ENCODE data around the gene TRIM40.
"Not testable (repeated sequence)": the region's sequence is repeated elsewhere in the genome, so short reads cannot be mapped to it uniquely, and the experiment has no call there.

The TRIM40 gene

DNA sequence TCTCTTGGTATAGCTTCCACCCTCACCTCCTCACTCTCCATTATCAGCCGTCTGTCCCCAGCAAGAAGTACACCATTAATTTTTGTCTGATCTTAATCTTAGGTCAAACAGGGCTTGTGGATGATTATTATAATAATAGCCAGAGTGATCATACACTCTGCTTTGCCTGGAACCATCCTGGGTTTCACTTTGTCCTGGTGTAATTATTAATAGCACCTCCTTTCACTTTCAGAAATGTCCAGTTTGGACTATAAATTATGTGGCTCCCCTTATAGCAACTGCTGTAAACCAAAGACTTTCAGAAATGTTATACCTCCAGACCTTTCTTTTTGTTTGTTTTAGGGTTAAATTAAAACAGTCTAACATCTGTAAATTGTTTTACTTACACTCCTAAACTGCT is 22.1 kb upstream of the TRIM40 start:
- DNase-seq (ENCODE audit: low read depth): no peak

DNA sequence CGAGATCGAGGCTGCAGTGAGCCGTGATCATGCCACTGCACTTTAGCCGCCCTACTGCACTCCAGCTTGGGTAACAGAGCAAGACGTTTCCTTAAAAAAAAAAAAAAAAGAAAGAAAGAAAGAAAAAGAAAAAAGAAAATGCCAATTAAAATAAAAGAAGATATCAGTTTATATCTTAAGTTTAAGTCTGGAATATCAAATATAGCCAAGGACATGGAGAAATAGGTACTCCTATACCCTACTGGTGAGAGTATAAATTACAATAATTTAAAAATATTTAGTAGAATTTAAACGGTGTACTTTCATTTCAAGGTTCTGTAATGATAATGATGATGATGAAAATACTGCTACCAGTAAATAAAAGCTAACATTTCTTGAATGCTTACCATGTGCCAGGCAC is 19.2 kb upstream of the TRIM40 start:
- DNase-seq (ENCODE audit: low read depth): no peak

DNA sequence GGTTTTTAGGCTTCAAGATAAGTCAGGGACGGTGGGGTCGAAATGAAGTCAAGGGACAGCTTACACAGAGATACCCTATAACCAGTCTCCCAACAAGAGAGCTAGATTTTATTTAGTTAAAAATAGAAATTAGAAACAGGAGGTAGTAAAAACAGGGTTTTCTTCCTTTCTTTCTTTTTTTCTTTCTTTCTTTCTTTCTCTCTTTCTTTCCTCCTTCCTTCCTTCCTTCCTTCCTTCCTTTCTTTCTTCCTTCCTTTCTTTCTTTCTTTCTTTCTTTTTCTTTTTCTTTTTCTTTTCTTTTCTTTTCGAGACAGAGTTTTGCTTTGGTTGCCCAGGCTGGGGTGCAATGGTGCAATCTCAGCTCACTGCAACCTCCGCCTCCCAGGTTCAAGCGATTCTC is 17.2 kb upstream of the TRIM40 start:
- DNase-seq (ENCODE audit: low read depth): not testable (repeated sequence)

DNA sequence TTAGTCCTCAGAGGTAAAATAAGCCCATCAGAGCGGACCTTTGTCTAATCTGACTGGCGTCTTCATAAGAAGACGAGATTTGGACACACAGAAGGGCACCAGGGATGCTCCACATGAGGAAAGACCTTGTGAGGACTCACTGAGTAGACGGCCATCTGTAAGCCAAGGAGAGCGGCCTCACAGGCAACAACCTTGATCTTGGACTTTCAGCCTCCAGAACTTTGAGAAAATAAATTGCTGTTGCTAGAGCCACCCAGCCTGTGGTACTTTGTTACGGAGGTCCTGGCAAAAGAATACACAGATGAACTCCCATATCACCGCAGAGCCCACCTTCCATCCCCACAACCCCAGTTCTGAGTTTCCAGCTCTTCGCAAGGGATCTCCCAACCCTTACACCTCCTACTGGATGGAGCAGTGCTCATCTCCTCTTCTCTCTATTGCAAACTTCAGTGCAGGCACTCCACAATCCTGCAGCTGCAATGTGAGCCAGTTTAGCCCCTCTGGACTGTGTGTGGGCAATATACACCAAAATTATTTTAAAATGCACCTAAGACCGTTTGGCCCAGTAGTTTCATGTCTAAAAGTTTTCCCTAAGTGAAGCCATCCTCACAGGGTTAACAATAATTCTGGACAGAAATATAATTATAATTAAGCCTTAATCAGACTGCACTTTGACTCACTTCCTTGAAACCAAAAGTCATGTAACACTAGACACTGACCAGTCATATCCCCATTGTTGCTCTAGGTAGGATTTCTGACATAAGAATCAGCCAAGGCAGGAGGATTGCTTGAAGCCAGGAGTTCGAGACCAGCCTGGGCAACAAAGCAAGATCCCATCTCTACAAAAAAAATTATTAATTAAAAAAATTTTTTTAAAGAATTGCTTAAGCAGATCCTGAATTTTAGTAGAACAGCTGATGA is 14.2 kb upstream of the TRIM40 start:
- DNase-seq (ENCODE audit: low read depth): no peak

DNA sequence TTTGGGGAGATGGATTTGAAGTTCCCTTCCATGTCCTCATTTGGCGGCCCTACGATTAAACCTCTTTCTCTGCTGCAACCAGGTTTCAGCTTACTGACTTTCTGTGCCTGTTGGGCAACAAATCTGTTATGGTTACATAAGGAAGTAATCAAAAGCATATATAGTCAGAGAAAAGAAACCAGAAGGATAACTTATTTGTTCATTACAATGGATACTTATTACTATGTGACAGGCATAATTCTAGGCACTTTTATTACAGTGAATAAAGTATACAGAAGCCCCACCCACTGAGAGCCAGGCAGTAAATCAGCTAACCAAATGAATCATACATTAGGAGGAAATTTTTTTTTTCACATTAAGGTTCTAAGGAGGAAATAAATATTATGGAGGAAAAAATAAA is 13.4 kb upstream of the TRIM40 start:
- DNase-seq (ENCODE audit: low read depth): peak; percentile 20

DNA sequence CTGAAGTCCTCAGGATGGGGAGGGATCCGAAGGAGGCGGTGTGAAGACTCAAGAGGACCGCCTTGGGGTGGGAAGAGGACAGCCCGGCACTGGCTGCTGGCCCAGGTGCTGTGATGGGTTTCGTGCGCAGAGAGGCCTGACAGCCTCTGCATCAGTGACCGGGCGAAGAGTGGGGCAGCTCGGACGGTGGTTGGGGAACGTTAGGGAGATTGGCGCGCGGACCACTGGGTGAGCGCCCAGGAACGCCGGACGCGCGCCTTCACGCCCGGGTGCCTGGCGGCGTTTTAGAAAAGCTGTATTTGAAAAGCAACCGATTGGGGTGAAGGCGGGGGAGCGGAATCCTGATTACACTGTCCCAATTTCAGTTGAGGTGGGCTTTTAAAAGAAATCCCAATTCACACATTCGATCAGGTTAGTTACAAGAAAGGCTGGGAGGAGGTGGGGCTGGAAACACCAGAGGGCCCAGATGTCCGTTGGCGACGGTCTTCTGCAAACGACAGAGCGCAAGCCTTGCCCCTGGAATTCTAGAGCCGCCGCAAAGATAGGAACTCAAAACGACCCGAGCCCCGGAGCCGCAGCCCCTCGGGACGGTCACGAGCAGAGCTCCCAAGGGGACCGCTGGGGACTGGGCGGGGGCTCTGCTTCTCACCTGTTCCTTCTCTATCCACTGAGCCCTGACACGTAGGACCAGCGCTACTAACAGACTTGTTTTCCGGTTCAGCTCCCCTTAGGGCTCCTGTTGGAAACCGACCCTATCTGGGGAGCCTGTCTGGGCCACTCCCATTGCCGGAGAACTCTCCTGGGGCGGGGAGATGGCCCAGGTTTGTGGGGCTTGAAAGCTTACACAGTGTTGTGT is 8.5 kb upstream of the TRIM40 start:
- no peak for DNase-seq (ENCODE audit: low read depth)

DNA sequence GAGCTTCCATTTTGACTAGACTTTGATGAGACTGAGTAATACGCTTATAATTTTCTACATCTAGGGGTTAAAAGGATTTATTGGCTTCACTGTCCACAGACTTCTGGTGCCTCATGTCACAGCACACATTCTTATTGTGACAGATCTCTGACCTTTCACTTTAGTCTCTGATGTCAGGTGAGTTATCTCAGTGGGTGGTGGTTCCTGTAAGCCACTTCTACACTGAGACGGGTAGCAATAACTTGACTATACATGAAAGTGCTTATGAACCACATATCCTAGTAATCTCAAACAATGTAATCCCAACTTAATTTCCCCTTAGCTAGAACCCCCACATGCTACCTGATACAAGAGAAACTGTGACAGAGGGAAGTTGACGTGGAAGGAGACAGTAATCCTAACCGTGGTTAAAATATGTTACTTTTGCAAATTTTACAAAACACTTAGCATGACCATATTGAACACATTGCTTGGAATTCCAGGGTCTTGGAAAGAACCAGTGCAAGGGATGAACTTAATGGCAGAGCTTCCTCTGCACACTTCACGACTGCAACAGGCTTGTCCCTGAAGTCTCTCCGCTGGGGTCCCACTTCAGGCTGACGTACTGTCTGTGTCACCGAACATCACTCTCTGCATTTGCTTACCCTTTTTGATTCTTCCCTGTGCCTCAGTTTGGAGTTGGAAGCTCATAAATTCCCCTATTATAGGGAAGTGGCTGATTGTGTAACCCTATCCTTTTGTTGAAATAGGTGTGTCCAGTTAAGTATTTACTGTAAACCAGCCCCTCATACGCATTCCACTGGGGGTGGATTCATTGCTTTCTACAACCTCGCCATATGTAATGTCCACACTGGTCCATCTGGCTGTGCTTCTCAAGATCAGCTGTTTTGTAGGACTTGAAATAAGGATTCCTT is 6.4 kb upstream of the TRIM40 start:
- no peak for DNase-seq (ENCODE audit: low read depth)

DNA sequence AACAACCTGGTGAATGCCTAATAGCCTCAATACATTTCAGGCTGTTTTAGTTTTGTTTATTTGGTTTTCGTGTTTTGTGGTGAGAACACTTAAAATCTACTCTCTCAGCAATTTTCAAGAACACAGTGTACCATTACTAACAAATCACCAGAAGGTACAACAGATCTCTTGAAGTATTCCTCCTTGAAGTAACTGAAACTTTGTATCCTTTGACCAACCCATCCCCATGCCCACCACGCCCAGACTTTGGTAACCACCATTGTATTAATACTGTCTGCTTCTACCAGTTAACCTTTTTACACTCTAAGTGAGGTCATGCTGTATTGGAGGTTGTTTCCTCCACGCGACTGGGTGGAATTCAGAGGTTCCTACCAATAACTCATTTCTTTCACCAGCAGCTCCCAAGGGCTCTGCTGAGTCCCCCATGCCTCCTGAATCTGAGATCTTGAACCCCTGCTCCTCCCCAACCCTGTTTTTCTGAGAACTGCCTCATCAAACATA is 5.7 kb upstream of the TRIM40 start:
- DNase-seq (ENCODE audit: low read depth): no peak

DNA sequence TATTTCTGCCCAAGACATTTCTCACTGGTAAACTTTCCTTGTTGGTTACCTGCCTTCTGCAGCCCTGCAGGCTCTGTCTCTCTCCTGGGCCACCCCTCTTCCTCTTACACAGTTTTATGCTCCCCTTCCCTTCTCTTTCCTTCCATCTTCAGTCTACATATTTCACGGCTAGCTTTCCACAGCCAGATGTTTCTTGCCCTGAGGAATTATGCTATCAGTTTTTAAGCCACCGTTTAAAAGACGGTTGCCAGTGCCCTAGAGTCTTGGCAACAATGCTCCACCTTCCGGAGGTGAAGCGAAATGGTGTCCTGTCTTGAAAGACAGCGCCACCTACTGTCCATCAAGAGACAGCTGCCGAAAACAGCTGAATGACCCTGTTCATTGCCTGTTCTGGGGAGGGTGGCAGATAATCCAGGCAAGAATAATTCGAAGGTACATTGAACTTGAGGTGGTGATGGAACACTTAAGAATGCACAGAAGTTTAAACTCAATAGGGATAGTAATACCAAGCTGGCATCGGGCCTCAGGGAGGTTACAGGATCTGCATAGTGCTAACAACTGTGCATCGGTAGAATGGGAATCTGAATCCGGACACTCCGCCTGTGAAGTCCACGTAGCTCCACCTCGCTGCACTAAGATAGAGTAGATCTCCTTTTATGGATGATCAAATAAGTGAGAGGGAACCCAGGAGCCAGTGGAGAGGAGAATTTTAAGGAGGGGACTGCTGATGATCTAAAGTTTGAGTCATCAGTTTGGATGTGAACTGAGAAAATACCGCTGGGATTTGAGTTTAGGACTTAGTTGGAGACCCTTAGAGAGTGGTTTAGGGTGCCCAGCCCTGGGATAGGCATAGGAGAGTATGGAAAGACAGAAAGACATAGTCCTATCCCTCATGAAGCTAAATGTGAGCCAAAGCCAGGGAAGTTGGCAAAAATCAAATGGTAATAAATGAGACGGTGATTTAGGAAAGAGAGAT is 4.8 kb upstream of the TRIM40 start:
- no peak for DNase-seq (ENCODE audit: low read depth)

DNA sequence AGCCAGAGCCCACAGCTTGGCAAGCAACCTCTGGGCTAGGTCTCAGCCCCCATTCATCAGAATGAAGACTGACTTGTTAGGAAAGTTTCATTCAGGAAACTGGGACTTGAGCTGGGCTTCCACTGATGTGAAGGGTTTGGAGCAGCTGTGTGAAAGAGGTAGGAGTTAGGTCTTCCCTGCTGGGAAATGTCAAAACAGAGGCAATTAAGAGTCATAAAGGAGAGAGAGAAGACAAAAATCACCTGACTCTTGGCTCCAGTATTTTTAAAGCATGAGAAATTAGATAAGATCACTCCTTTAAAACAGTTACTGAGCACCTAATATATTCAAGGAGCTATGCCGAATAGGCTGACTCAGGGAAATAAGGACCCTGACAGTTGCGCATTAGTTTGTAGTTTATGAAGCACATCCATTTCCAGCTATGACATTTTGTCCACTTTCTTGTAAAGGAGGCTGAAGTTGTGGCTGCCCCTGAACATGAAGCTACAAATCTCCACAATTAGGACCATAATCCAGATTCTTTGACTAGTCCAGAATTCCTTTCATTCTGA is 3.9 kb upstream of the TRIM40 start:
- DNase-seq (ENCODE audit: low read depth): no peak

DNA sequence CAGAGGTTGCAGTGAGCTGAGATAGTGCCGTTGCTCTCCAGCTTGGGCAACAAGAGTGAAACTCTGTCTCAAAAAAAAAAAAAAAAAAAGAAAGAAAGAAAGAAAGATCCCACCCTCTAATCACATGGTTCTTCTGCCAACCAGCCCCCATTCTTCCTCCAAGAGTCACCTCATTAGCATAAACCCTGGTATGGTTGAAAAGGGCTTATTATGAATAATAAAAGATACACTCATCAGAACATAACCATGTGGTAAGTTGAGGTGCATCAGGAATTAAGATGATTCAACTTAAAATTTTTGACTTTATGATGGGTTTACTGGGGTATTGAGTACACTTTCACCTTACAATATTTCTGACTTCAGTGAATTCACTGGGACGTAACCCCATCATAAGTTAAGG is 793 bp upstream of the TRIM40 start:
- no peak for DNase-seq (ENCODE audit: low read depth)

DNA sequence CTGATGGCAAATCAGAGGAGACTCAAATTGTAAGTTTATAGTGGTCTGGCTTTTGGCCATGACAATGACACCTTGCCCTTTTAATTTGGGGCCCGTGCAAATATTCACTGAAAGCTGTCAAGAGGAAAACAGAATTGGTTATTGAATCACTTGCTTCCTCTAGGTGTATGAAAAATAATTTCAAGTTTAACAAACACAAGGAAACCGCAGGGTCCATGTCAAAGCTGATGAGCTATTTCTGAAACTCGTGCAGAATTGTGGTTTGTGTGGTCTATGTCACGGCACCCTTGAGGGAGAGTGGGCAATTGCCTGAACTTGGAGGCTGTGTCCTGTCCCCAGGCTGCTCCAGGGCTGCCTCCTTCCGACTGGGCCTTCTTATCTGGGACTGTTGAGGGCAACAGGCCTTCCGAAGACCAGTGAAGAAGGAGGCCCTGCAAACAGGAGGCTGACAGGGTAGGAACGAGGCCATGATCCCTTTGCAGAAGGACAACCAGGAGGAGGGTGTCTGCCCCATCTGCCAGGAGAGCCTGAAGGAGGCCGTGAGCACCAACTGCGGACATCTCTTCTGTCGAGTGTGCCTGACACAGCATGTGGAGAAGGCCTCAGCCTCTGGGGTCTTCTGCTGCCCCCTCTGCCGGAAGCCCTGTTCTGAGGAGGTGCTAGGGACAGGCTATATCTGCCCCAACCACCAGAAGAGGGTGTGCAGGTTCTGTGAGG is 788 bp downstream of the TRIM40 start:
- DNase-seq (ENCODE audit: low read depth): no peak

DNA sequence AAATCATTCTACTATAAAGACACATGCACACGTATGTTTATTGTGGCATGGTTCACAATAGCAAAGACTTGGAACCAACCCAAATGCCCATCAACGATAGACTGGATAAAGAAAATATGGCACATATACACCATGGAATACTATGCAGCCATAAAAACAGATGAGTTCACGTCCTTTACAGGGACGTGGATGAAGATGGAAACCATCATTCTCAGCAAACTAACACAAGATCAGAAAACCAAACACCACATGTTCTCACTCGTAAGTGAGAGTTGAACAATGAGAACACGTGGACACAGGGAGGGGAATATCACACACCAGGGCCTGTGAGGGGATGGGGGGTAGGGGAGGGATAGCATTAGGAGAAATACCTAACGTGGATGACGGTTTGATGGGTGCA is 4.3 kb downstream of the TRIM40 start:
- not testable (repeated sequence) for DNase-seq (ENCODE audit: low read depth)

DNA sequence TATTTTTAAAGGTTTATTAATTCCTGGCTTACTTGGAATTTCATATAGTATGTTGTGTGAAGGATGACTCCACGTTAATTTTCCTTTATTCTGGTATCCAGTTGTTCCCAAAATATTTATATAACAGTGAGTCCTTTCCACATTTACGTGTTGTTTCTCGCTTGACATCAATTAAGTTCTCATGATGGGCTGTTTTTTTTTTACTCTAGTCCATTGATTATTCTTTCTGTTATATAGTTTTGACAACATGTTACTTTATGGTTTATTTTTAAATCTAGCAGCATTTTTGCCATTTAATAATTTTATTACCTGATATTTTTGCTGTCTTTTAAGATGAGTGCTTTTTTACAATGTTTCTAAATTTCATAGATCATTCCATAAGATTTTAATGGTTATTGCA is 6.7 kb downstream of the TRIM40 start:
- DNase-seq (ENCODE audit: low read depth): no peak

DNA sequence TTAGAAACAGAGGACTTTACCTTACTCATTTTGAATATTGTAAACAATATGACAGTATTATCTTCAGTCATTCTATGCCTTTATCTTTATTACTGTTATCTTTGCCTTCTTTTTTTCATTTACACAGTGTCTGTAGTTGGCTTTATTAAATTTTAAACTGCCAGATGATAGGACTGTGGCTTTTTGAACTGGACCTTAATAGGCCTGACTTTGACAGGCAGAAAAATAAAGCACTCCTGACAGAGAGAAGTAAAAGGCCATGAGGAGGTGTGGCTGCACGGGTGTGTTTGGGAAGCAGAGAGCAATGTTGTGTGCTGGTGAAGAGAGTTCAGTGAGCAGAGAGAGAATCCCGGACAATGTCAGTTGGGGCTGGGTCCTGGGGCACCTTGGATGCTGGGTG is 7.8 kb downstream of the TRIM40 start:
- no peak for DNase-seq (ENCODE audit: low read depth)

DNA sequence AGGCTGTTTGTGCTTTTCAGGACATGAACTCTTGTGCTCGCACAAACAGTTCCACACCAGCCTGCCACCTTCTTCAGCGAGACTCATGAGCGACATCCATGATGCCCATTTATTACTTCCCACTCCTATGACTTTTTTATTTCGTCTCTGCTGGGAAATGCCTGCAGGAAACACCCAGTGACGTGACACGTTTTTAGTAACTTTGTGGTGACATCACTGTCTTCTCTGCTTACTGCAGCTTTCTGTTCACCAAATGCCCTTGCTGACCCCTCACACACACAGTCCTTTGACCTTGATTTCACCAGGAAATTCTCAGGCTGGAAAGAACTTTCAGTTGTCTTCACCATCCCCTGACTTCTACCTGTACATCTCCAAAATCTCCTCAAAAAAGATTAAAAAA is 8.9 kb downstream of the TRIM40 start:
- DNase-seq (ENCODE audit: low read depth): no peak

DNA sequence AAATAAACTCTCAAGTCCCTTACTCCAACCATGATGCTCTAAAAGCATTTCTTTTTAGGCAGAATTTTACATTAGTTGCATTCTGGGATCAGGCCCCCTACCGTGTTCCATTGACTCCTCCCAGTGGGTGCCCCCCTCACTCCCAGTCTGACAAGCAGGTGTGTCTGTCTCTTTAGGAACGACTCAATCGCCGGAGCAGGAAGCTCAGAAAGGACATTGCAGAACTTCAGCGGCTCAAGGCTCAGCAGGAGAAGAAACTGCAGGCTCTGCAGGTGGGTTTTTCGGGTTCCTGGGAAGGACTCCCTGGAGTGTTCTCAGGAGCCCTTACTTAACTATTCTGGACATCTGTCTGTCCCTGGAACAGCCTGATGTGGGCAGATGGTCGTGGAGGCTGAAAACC is 9.9 kb downstream of the TRIM40 start:
- DNase-seq (ENCODE audit: low read depth): no peak

DNA sequence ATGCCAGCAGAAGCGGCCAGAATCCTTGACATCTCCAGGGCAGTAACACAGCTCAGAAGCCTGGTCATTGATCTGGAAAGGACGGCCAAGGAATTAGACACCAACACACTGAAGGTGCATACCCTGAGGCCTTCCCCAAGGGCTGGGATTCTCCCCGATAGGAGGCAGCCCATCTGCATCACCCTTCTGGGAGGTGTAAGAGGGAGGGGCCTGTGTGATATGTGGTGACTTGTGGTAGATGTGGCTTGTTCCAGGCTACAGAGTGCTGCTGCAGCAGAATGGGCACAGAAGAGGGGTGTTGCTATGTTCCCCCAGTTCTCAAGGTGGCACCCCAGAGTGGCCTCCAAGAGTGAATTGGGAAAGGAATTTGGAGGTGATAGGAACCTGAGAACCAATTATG is 11.2 kb downstream of the TRIM40 start:
- DNase-seq (ENCODE audit: low read depth): no peak

DNA sequence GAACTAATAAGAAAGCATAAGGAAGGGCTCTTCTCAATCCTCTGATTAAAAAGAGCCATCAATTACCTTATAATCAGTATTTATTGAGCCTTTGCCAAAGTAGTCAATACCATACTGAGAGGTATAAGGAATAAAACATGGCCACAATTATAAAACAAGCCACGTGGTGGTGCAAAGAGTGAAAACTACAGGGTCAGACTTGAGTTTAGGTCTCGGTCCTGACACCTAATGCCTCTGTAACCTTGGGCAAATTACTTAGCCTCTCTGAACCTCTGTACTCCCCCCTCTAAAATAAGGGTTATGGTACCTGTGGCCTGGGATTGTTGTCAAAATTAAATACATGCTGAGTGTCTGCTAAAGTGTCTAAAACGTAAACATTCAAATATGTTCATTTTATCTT is 13.3 kb downstream of the TRIM40 start:
- no peak for DNase-seq (ENCODE audit: low read depth)
